Neural progenitor cell (in vitro differentiated cells): ENCODE measurements around the gene SAPCD2. TPM values are rescaled to one million over a fixed set of nuclear protein-coding genes. Genes with fewer than 3 reads are reported as not detected.

Experiments
- DNase-seq: peaks from one replicate; pipeline ENCODE4 v3.0.0-alpha.2; 2016; ENCODE audit warnings: low spot score
- H2AFZ ChIP-seq: fragments of 200-600 bp; sonication (generic); replicated peaks from 2 replicates; pipeline ENCODE4 v1.6.1; 2016; ENCODE audit warnings: antibody characterized with exemption
- H3F3A ChIP-seq: fragments of 200-600 bp; sonication (generic); 2 replicates; pipeline ENCODE4 v1.6.1; 2016; ENCODE audit warnings: antibody characterized with exemption, low read depth
- H3K27ac ChIP-seq: fragments of 200-600 bp; sonication (generic); 2 replicates; pipeline ENCODE4 v1.5.1; 2016; ENCODE audit warnings: mild to moderate bottlenecking
- H3K27me3 ChIP-seq: fragments of 200-600 bp; sonication (generic); 2 replicates; pipeline ENCODE4 v1.6.1; 2016; ENCODE audit warnings: mild to moderate bottlenecking, moderate library complexity
- H3K36me3 ChIP-seq: fragments of 200-600 bp; sonication (generic); 2 replicates; pipeline ENCODE4 v1.5.1; 2016
- H3K4me1 ChIP-seq: fragments of 200-600 bp; sonication (generic); 2 replicates; pipeline ENCODE4 v1.6.1; 2016; ENCODE audit warnings: mixed run types
- H3K4me2 ChIP-seq: fragments of 200-600 bp; sonication (generic); 2 replicates; pipeline ENCODE4 v1.6.1; 2016
- H3K4me3 ChIP-seq: fragments of 200-600 bp; sonication (generic); 2 replicates; pipeline ENCODE4 v1.5.1; 2016
- H3K79me2 ChIP-seq: fragments of 200-600 bp; sonication (generic); 2 replicates; pipeline ENCODE4 v1.6.1; 2016; ENCODE audit warnings: low read depth
- H3K9ac ChIP-seq: fragments of 200-600 bp; sonication (generic); 2 replicates; pipeline ENCODE4 v1.6.1; 2016
- H3K9me3 ChIP-seq: fragments of 200-600 bp; sonication (generic); 2 replicates; pipeline ENCODE4 v1.5.1; 2016; ENCODE audit warnings: low read depth
- H4K20me1 ChIP-seq: fragments of 200-600 bp; sonication (generic); 2 replicates; pipeline ENCODE4 v1.6.1; 2016; ENCODE audit warnings: low read depth
- H3K27ac Mint-ChIP-seq: 3 replicates; pipeline ENCODE4 v1.8.0; 2021; ENCODE audit warnings: mixed read lengths
- H3K27me3 Mint-ChIP-seq: 2 replicates; pipeline ENCODE4 v1.8.0; 2022; ENCODE audit warnings: low read depth, mild to moderate bottlenecking, inconsistent platforms, moderate library complexity, mixed read lengths; ENCODE audit not compliant: insufficient read depth
- H3K36me3 Mint-ChIP-seq: 3 replicates; pipeline ENCODE4 v1.8.0; 2021; ENCODE audit warnings: mixed read lengths
- H3K4me1 Mint-ChIP-seq: 3 replicates; pipeline ENCODE4 v1.8.0; 2021; ENCODE audit warnings: mixed read lengths
- H3K4me3 Mint-ChIP-seq: 3 replicates; pipeline ENCODE4 v1.8.0; 2021; ENCODE audit warnings: mild to moderate bottlenecking, moderate library complexity, mixed read lengths
- H3K9me3 Mint-ChIP-seq: 3 replicates; pipeline ENCODE4 v1.8.0; 2020; ENCODE audit warnings: mixed read lengths
- CTCF ChIP-seq: fragments of 200-600 bp; sonication (generic); IDR thresholded peaks from 2 replicates; pipeline ENCODE4 v1.5.1; 2017; ENCODE audit warnings: antibody characterized with exemption, mild to moderate bottlenecking
- EZH2 ChIP-seq: fragments of 200-600 bp; sonication (generic); IDR thresholded peaks from 2 replicates; pipeline ENCODE4 v1.6.1; 2017; ENCODE audit warnings: antibody characterized with exemption, mild to moderate bottlenecking, moderate library complexity
- EZH2phosphoT487 ChIP-seq: fragments of 200-600 bp; sonication (generic); IDR thresholded peaks from 2 replicates; pipeline ENCODE4 v1.6.1; 2017; ENCODE audit warnings: antibody characterized with exemption
- total RNA-seq: library from RNA; depleted of rRNA; stranded (reverse); fragments of >200 nt; gene quantifications from 2 replicates; pipeline ENCODE4 v1.2.3, GENCODE V29; 2015; ENCODE audit warnings: low replicate concordance

The SAPCD2 gene
- total RNA-seq, 1 donor from 2014 or later: 5.7 TPM

DNA sequence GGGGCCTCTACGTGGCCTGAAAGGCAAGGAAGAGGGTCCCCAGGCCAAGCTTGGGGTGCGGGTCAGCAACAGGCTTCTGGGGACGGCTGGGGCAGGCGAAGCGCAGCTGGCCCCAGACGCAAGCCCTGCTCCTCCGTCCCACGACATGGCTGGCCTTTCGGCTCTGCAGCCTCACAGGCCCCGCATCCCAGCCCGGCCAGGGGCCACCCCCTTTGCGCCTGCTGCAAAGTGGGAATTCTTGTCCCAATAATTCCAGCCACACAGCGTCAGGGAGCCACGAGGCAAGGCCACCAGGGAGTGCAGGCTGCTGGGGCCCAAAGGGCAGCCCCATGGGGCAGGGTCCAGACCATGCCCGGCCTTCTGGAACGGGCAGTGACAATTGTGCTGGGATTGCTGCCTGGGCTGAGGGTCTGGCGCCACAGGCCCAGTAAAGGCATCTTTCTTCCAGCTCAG, 15.4 kb downstream of the SAPCD2 start:
- Mint-ChIP-seq H3K9me3 (no peaks in the 10 kb centered on the region), H3K4me1 (peaks cover 7% of the 10 kb centered on the region), H3K27ac (no peak overlapping the region), H3K36me3 (no peaks in the 10 kb centered on the region), H3K27me3 (peaks cover 33% of the 10 kb centered on the region), H3K4me3 (no peak overlapping the region)
- Histone ChIP-seq H3K27me3 (peaks cover 83% of the 10 kb centered on the region), H3K9ac (no peak overlapping the region), H2AFZ (no peak overlapping the region), H3K4me1 (peaks cover 17% of the 10 kb centered on the region), H3K4me2 (peak overlapping the region; percentile 6), H3K36me3 (no peaks in the 10 kb centered on the region), H3K27ac (no peak overlapping the region), H4K20me1 (peaks cover 30% of the 10 kb centered on the region), H3F3A (peaks cover 27% of the 10 kb centered on the region), H3K4me3 (no peak overlapping the region), H3K9me3 (no peaks in the 10 kb centered on the region), H3K79me2 (no peaks in the 10 kb centered on the region)
- TF ChIP-seq EZH2: no peak
- TF ChIP-seq EZH2phosphoT487: no peak
- no peak for TF ChIP-seq CTCF
- DNase-seq: no peak

DNA sequence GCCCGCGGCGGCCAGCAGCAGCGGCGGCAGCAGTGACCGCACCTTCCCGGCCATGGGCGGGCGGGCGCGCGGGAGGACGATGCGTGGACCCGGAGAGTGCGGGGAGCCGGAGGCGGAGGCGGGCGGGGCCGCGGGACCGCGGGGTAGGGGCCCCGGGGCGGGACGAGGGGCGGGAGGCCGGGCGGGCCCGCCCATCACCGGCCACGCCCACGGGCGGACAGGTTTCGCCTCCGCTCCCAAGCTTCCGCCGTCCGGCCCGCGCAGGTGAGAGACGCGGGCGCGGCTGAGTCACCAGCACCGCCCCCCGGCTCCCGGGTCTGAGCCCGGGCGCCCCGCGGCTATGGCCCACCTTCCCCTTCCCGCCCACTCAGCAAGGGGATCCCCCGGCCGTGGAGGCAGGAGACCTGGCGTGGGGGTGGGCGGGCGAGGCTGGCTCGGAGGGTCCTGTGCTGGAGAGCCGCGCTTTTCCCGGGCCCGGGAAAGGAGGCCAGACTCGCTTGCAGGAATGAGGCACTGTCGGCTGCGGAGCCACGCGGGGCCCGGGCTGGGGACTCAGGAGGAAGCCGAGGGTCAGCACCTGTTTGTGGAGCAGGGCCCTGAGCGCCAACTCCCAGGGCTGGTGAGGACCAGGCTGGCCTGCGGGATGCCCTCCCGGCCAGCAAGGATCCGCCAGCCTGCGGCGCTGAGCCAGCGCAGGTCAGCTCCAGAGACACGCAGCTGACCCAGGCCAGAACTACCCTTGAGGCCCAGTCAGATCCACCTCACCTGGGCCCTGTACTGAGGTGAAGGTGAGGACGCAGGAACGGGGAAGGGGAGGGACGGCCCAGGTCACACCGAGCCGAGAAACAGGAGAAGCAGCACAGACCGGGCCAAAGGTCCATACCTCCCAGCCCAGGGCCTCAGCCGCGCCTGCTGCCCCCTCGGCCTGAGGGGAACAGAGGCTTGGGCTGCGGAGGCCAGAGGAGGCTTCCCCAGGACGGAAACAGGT, 16.1 kb downstream of the SAPCD2 start, which contains the start of gene ENTPD2:
Gene ENTPD2 (minus strand): TSS at position 118 of the 988 bp plus-strand sequence. CDS start 64 bp downstream, at position 54.
- Histone ChIP-seq H3K9me3 (no peaks in the 10 kb centered on the region), H3F3A (peaks cover 27% of the 10 kb centered on the region), H3K27ac (no peak within 1 kb of the TSS), H3K4me2 (peak within 1 kb of the TSS; percentile 87), H3K27me3 (peaks cover 90% of the 10 kb centered on the region), H3K4me1 (peaks cover 17% of the 10 kb centered on the region), H3K36me3 (no peaks in the 10 kb centered on the region), H4K20me1 (peaks cover 36% of the 10 kb centered on the region), H2AFZ (no peak within 1 kb of the TSS), H3K79me2 (no peaks in the 10 kb centered on the region), H3K9ac (no peak within 1 kb of the TSS), H3K4me3 (peak within 1 kb of the TSS; percentile 47)
- Mint-ChIP-seq H3K4me1 (peaks cover 7% of the 10 kb centered on the region), H3K9me3 (no peaks in the 10 kb centered on the region), H3K4me3 (no peak within 1 kb of the TSS), H3K27me3 (peaks cover 40% of the 10 kb centered on the region), H3K27ac (no peak within 1 kb of the TSS), H3K36me3 (no peaks in the 10 kb centered on the region)
- peak; percentile 56 for DNase-seq
- TF ChIP-seq EZH2: peak; percentile 77
- no peak for TF ChIP-seq CTCF
- TF ChIP-seq EZH2phosphoT487: peak; percentile 65

- peak overlapping the region; percentile 47 for H3K4me3 ChIP-seq
- peak; percentile 71 for TF ChIP-seq EZH2phosphoT487
- TF ChIP-seq EZH2: peak; percentile 97
- TF ChIP-seq CTCF: no peak
- no peak overlapping the region for H3K9ac ChIP-seq
- H3K9me3 ChIP-seq: no peaks in the 10 kb centered on the region
- H3K79me2 ChIP-seq: no peaks in the 10 kb centered on the region
- Mint-ChIP-seq H3K4me1 (peaks cover 7% of the 10 kb centered on the region), H3K36me3 (no peaks in the 10 kb centered on the region), H3K27me3 (peaks cover 41% of the 10 kb centered on the region), H3K27ac (no peak overlapping the region), H3K4me3 (no peak overlapping the region), H3K9me3 (no peaks in the 10 kb centered on the region)
- peaks cover 43% of the 10 kb centered on the region for H4K20me1 ChIP-seq
- no peak overlapping the region for H3K27ac ChIP-seq
- peak; percentile 53 for DNase-seq
- no peak overlapping the region for H2AFZ ChIP-seq
- H3K27me3 ChIP-seq: peaks cover 100% of the 10 kb centered on the region
- H3K36me3 ChIP-seq: no peaks in the 10 kb centered on the region
- peak overlapping the region; percentile 87 for H3K4me2 ChIP-seq
- H3K4me1 ChIP-seq: peaks cover 17% of the 10 kb centered on the region
- H3F3A ChIP-seq: peaks cover 27% of the 10 kb centered on the region
Observed at GRCh38 chr9:137052998-137053943, 17.1 kb downstream of the SAPCD2 start.
